ENCODE measurements around the gene NUP205. TPM values are rescaled to one million over a fixed set of nuclear protein-coding genes. Genes with fewer than 3 reads are reported as not detected.

Gene NUP205, protein sequence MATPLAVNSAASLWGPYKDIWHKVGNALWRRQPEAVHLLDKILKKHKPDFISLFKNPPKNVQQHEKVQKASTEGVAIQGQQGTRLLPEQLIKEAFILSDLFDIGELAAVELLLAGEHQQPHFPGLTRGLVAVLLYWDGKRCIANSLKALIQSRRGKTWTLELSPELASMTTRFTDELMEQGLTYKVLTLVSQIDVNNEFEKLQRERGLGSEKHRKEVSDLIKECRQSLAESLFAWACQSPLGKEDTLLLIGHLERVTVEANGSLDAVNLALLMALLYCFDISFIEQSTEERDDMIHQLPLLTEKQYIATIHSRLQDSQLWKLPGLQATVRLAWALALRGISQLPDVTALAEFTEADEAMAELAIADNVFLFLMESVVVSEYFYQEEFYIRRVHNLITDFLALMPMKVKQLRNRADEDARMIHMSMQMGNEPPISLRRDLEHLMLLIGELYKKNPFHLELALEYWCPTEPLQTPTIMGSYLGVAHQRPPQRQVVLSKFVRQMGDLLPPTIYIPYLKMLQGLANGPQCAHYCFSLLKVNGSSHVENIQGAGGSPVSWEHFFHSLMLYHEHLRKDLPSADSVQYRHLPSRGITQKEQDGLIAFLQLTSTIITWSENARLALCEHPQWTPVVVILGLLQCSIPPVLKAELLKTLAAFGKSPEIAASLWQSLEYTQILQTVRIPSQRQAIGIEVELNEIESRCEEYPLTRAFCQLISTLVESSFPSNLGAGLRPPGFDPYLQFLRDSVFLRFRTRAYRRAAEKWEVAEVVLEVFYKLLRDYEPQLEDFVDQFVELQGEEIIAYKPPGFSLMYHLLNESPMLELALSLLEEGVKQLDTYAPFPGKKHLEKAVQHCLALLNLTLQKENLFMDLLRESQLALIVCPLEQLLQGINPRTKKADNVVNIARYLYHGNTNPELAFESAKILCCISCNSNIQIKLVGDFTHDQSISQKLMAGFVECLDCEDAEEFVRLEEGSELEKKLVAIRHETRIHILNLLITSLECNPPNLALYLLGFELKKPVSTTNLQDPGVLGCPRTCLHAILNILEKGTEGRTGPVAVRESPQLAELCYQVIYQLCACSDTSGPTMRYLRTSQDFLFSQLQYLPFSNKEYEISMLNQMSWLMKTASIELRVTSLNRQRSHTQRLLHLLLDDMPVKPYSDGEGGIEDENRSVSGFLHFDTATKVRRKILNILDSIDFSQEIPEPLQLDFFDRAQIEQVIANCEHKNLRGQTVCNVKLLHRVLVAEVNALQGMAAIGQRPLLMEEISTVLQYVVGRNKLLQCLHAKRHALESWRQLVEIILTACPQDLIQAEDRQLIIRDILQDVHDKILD (N-terminal part only)
- 22.2 and 33.1 TPM in 2 replicates for total RNA-seq (ENCODE audit: low replicate concordance)

DNA sequence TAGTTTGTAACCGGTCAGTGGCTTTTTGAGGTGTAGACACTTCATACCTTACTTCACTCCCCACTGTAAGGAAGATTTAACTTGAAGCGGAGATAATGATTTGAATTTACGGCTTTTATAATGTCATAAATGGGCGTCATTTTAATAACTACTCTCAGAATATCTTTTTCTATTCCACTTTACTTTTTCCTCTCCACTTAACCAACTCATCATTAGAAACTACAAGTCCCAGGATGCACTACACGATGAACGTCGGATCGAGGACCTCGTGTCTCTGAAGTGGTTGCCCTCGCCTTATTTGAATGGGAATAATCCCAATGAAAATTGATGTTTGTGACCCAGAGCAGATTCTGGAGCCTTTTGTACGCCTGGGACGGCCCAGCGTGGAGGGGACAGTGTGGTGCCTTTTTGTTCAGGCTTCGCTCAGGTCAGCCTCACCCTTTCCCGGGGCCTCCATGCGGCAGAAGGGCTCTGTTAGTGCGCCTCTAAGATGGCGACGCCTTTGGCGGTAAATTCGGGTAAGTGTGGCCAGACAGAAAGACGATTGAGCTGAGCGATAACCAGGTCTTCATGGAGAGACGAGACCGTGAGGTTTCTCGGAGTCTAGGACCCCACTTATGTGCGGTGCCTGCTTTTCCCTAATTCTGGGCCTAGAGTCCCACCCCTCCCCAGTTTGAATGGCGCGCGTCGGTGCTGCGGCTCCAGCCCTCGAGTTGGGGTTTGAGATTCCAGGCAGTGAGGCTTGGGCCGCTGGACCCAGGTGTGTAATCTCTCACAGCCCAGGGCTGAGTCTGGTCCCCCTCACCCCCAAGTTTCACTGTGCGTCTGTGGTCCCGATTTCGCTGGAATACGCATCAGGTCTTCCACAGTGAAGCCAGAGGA, at the start of gene NUP205:
Gene NUP205 (plus strand): TSS at position 463 of the 882 bp plus-strand sequence. CDS start 28 bp downstream, at position 491.

DNA sequence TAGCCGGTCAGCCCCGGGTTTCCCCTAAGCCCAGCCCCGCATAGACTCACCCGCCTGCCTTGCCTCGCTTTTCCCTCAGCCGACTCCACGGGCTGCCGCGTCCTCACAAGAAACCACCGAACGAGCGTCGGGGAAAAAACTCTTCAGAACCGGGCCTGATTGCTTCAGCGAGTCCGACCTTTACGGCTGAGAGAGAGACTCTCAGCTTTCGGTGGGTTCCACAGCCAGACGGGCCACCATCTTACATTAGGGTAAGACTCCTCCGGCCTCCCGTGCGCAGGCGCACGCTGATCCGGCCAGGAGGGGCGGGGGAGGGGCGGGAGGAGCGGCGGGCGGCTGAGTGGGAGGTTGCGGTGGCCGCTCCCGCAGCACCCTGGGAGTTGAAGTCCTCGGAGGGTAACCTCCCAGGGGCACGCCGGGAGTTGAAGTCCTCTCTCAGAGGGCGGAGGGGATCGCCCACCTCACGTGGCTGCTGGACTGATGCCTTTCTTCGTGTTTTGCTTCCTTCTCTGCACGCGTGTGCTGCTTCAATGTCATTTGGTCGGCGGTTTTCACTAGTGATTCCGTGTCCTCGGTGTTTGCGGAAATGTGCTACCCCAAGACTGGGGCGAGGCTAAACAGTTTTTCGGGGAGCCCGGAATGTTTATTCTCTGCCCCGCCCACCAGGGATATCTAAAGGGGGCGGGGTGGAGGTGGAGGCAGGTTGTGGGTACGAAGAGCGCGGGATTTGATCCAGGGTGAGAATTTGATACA, 47.7 kb upstream of the NUP205 start, which contains the start of gene CNOT4:
Gene CNOT4 (minus strand): TSS at position 264 of the 753 bp plus-strand sequence. CDS start 71,771 bp downstream, outside the sequence.

DNA sequence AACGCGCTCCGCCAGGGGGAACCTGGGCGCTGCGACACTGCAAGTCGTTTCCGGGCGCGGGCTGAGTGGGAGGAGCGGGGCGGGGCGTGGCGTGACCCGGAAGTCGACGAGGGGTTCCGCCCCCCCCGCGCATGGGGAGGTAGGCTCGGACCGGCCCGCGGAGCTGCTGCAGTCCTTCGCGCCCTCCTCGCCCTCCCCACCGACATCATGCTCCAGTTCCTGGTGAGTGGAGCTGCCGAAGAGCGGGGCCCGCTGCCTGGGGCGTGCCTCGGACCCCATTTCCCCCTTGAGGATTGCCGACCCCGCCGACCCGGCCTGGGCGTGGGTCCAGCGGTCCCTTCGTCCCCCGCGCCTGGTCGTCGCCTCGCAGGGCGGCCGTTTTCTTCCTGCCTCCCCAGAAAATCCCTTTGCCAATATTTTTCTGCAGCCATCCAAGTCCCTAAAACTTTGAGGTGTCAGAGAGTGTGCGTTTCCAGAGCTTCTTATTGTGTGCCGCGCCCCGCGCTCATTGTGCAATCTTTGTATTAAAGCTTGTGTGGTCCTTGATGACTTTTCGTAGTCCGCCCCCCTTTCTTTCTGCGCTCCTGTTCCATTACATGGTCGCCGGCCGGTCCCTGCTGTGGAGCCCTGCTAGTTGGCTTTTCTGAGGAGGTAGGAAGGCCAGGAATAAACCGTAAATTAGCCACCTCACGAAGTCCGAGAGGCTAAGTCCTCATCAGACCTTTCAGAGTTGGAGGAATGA, 104.8 kb downstream of the NUP205 start, which contains the start of gene STMP1:
Gene STMP1 (plus strand): TSS at position 142 of the 742 bp plus-strand sequence.

Other genes with a start within 250 kb of the NUP205 start
- gene CNOT4, start 47.8 kb upstream of the NUP205 start, total RNA-seq (ENCODE audit: low replicate concordance) = 7.5 and 8.9 TPM in 2 replicates
- 7.3 and 12.0 TPM in 2 replicates for gene STMP1, start 104.6 kb downstream of the NUP205 start, total RNA-seq (ENCODE audit: low replicate concordance)
- 0.08 and 0.12 TPM in 2 replicates for gene SLC13A4, start 170.3 kb downstream of the NUP205 start, total RNA-seq (ENCODE audit: low replicate concordance)
- 7.2 and 16.3 TPM in 2 replicates for gene FAM180A, start 190.9 kb downstream of the NUP205 start, total RNA-seq (ENCODE audit: low replicate concordance)